Measurements from ENCODE around the gene CTPS1.

GRCh38 chr1:40944326-40944725, 35.2 kb upstream of the CTPS1 start:
- TF ChIP-seq CTCF (IDR thresholded peaks at IDR 0.05), result no peak
- peak in 1 of 3 donors; percentile 2 for TF ChIP-seq POLR2AphosphoS5 (IDR thresholded peaks at IDR 0.05)
- TF ChIP-seq POLR2A (IDR thresholded peaks at IDR 0.05), result no peak

All from breast epithelium (tissue), 3 donors.